Psoas muscle (tissue), 8 donors: ENCODE data around the gene RGS4. TPM values are rescaled to one million over a fixed set of nuclear protein-coding genes. Genes with fewer than 3 reads are reported as not detected.
"Not testable (repeated sequence)": the region's sequence is repeated elsewhere in the genome, so short reads cannot be mapped to it uniquely, and the experiment has no call there.

Experiments used
- ATAC-seq, 4 donors: fragments of 200-7000 bp; cut with Tn5 transposase; one replicate each; pipeline ENCODE4 v1.9.1; 2020; ENCODE audit warnings: moderate library complexity in 3 of 4, mild to moderate bottlenecking in 2 of 4
- DNase-seq, 2 donors: peaks; one replicate each; pipeline ENCODE4 v3.0.0-alpha.2; 2020
- H3K27ac ChIP-seq: fragments of 200-600 bp; one replicate; pipeline ENCODE4 v1.8.0; 2022
- H3K27me3 ChIP-seq, 3 donors: fragments of 200-600 bp in 1 of 3; one replicate each; pipeline versions ENCODE4 v1.6.1 to v1.8.0; 2013 to 2022; ENCODE audit warnings: low read length in 2 of 3, mild to moderate bottlenecking in 2 of 3, moderate library complexity in 1 of 3; ENCODE audit not compliant: insufficient read depth in 3 of 3
- H3K36me3 ChIP-seq, 2 donors: fragments of 200-600 bp in 1 of 2; one replicate each; pipeline versions ENCODE4 v1.6.1 to v1.8.0; 2013 to 2022; ENCODE audit warnings: low read depth in 1 of 2, mild to moderate bottlenecking in 1 of 2, moderate library complexity in 1 of 2; ENCODE audit not compliant: insufficient read depth in 1 of 2
- H3K4me1 ChIP-seq: fragments of 200-600 bp; one replicate; pipeline ENCODE4 v1.8.0; 2022
- H3K4me3 ChIP-seq: fragments of 200-600 bp; one replicate; pipeline ENCODE4 v1.8.0; 2022; ENCODE audit warnings: mild to moderate bottlenecking
- H3K9me3 ChIP-seq: fragments of 200-600 bp; one replicate; pipeline ENCODE4 v1.8.0; 2022
- WGBS, 3 donors: extraction: QIAGEN DNeasy Blood & Tissue Kit; methylation state at CpG; one replicate each; pipeline versions ENCODE4 v1.1.6 to v1.1.7; 2013; 5-methylcytosine and 5-hydroxymethylcytosine counted together
- intact Hi-C, 2 donors: fragments of 100-400 bp; cut with DNase I; formaldehyde crosslinking; loops; one replicate each; pipeline versions ENCODE4 v1.11.0 to v1.14.2; 2022
- polyA plus RNA-seq, 3 donors: library from polyadenylated mRNA; stranded (reverse); fragments of 200-250 nt; gene quantifications; one replicate each; pipeline ENCODE4 v1.2.3, GENCODE V29; 2013
- total RNA-seq, 4 donors: library from RNA; stranded (reverse); fragmentation: NEBNext Ultra II Directional in 2 of 4; extraction: Animal tissue kit (Norgen Biotek cat#: 25700) in 2 of 4; gene quantifications; one replicate each; pipeline versions ENCODE4 v1.2.1 to v1.2.4, GENCODE V29; 2021 to 2023
- TF ChIP-seq, protein P1 (sequence below): fragments of 200-600 bp; IDR thresholded peaks from one replicate; pipeline ENCODE4 v1.8.0; 2022; ENCODE audit warnings: antibody characterized with exemption
- donor health status: healthy with polysubstance abuse.
- donor health status: DM: no; HTN: no; CAD: no; lungs with moderate emphysema.
- donor health status: Bipolar disorder and iron deficiency.
- donor health status: healthy.
- donor health status: DM: yes; HTN: yes; CAD: no.
- donor health status: DM: no; HTN: no; CAD: no.
- donor health status: DM: no; HTN: no; CAD: no.
- donor health status: DM: yes; HTN: yes; CAD: no.

The RGS4 gene
- total and polyA plus RNA-seq, 7 donors, result 0.09 to 0.69 (median 0.20) TPM

DNA sequence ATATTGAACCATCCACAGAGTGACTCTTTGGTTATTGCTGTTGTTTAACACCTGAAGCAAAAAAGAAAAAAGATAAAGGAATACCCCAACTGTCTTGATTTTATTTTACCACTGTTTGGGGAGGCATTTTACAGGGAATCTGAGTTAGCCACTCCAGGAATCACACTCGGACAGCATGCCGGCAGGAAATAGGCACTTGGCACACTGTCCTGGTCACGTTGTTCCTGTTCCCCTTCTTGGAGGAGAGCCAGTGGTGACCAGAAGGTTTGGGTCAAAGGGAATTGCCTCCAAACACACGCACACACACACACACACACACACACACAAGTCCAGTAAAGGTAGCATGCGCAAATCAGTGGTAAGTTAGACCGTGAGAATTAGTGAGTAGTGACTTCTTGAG is 13.8 kb downstream of the RGS4 start:
- DNase-seq, result no peak
- no peak for ATAC-seq
- intact Hi-C loops, result no loop called here
- Histone ChIP-seq H3K27ac (no peak overlapping the region), H3K36me3 (no peaks in the 10 kb centered on the region), H3K4me3 (no peak overlapping the region), H3K9me3 (no peaks in the 10 kb centered on the region), H3K27me3 (no peaks in the 10 kb centered on the region), H3K4me1 (peaks cover 6% of the 10 kb centered on the region)
- 46 to 53% (median 49%) methylated on average over 6 of the region's 6 CpGs for WGBS, 3 donors
- TF ChIP-seq, protein P1, sequence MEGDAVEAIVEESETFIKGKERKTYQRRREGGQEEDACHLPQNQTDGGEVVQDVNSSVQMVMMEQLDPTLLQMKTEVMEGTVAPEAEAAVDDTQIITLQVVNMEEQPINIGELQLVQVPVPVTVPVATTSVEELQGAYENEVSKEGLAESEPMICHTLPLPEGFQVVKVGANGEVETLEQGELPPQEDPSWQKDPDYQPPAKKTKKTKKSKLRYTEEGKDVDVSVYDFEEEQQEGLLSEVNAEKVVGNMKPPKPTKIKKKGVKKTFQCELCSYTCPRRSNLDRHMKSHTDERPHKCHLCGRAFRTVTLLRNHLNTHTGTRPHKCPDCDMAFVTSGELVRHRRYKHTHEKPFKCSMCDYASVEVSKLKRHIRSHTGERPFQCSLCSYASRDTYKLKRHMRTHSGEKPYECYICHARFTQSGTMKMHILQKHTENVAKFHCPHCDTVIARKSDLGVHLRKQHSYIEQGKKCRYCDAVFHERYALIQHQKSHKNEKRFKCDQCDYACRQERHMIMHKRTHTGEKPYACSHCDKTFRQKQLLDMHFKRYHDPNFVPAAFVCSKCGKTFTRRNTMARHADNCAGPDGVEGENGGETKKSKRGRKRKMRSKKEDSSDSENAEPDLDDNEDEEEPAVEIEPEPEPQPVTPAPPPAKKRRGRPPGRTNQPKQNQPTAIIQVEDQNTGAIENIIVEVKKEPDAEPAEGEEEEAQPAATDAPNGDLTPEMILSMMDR, result no peak

DNA sequence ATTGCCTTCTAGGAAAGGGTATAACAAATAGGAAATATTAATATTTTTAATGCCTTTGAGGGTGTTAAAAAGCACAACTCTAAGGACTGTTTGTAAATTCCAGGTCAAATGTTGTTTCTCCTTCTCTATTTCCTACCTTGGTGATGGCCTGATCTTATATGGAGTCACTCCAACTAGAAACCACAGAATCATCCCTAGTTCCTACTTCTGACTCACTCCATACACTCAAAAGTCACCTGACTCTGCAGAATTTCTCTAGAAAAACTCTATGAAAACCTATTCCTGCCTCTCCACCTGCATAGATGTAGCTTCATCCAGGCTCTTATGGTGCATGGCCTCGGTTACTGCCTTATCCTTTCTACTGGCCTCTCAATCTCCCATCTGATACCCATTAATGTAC is 14.5 kb downstream of the RGS4 start:
- TF ChIP-seq, protein P1, result no peak
- H3K27ac ChIP-seq, result no peak overlapping the region
- ATAC-seq (no peak), DNase-seq (no peak)
- no peaks in the 10 kb centered on the region for H3K27me3 ChIP-seq
- H3K4me3 ChIP-seq, result no peak overlapping the region
- intact Hi-C loops, result no loop called here
- WGBS, 3 donors, result 78 to 88% (median 86%) methylated on average over 1 of the region's 1 CpG
- peaks cover 6% of the 10 kb centered on the region for H3K4me1 ChIP-seq
- no peaks in the 10 kb centered on the region for H3K9me3 ChIP-seq
- H3K36me3 ChIP-seq, result no peaks in the 10 kb centered on the region

DNA sequence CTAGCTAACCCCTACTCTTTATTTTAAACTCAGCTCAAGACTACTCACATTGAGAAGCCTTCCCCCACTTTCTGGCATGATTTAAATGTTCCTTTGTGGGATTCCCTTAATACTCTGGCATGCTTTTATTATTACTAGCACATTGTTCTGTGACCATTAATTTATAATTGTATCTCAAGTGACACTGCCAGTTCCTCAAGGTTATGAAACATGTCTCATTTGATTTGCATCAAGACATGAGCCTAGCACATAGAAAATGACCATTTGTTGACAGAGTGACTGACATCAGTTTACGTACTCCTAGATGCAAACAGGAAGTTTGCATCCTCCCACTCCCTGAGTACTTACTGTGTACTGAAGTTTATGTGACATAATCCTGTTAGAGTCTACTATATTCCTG is 15.2 kb downstream of the RGS4 start:
- no peak overlapping the region for H3K4me3 ChIP-seq
- H3K4me1 ChIP-seq, result peaks cover 6% of the 10 kb centered on the region
- TF ChIP-seq, protein P1, result no peak
- DNase-seq (no peak), ATAC-seq (no peak)
- no peaks in the 10 kb centered on the region for H3K36me3 ChIP-seq
- H3K27me3 ChIP-seq, result no peaks in the 10 kb centered on the region
- H3K27ac ChIP-seq, result no peak overlapping the region
- 67 to 90% (median 85%) methylated on average over 1 of the region's 1 CpG for WGBS, 3 donors
- intact Hi-C loops, result no loop called here
- no peaks in the 10 kb centered on the region for H3K9me3 ChIP-seq

DNA sequence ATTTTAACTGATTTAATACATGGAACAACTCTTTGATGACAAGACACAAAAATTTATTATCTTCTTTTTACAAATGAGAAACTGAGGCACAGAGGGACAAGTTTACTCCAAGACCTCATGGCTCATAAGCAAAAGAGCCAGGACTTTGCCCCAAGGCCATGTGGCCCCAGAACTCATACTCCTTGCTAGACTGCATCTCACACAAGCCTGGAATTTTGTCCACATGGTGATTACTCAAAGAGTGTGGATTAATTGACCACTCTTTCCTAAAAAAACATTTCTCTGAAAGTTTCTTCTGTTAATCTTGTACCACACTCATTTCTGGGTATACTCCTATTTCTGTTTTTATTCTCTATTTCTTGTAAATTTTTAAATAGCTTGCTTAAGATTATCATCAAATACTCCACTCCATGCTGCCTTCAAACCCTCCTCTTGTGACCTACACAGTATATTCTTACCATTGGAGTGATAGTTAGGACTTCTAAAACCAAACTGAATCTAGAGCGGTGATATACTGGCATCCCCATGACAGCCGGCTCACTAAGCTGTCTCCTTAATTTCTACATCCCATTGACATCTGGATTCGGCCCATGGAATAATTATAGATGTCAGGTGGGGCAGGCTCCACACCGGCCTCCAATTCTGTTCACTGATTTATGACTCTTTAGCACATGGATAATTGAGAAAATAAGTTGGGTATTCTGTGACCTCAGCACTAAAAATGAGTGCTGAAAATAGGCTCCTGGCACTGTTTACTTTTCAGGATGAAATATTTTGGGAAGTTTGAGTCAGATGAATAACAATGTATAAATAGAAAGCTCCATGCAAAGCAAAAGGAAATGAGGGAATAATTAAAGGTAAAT is 16.1 kb downstream of the RGS4 start:
- 26 to 29% (median 28%) methylated on average over 4 of the region's 4 CpGs for whole genome bisulfite sequencing, 3 donors
- Histone ChIP-seq H3K9me3 (no peaks in the 10 kb centered on the region), H3K4me3 (no peak overlapping the region), H3K27ac (no peak overlapping the region), H3K36me3 (no peaks in the 10 kb centered on the region), H3K4me1 (peaks cover 6% of the 10 kb centered on the region), H3K27me3 (no peaks in the 10 kb centered on the region)
- TF ChIP-seq, protein P1, result no peak
- intact Hi-C loops, result no loop called here
- DNase-seq, result no peak
- ATAC-seq, result peak in 2 of 4 donors; percentile 27 to 34

DNA sequence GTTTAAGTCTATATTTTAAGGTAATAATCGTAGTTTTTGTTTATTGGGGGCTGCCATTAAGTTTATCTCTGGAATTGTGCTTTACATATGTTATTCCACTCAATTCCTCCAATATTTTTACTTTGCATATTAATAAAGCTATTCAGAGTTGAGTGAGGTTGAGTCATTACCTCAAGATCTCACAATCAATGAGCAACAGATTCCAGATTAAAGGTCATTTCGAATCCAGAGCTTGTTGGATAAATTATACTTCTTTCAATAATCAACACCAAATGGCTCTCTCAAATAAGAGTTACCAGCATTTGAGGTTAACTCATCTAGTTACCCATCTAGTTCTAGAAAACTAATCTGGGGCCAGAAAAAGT is 16.7 kb downstream of the RGS4 start:
- DNase-seq (no peak), ATAC-seq (no peak)
- Histone ChIP-seq H3K27ac (no peak overlapping the region), H3K36me3 (no peaks in the 10 kb centered on the region), H3K27me3 (no peaks in the 10 kb centered on the region), H3K4me3 (no peak overlapping the region), H3K9me3 (no peaks in the 10 kb centered on the region), H3K4me1 (peaks cover 6% of the 10 kb centered on the region)
- intact Hi-C loops, result no loop called here
- TF ChIP-seq, protein P1, result no peak
- WGBS, 3 donors, result 58 to 68% (median 63%) methylated on average over 2 of the region's 2 CpGs

DNA sequence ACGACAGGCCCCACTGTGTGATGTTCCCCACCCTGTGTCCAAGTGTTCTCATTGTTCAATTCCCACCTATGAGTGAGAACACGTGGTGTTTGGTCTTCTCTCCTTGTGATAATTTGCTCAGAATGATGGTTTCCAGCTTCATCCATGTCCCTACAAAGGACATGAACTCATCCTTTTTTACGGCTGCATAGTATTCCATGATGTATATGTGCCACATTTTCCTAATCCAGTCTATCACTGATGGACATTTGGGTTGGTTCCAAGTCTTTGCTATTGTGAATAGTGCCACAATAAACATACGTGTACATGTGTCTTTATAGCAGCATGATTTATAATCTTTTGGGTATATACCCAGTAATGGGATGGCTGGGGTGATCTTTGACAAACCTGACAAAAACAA is 20.0 kb downstream of the RGS4 start:
- H3K27ac ChIP-seq, ATAC-seq, H3K9me3 ChIP-seq, H3K4me3 ChIP-seq, H3K27me3 ChIP-seq, H3K4me1 ChIP-seq, DNase-seq, H3K36me3 ChIP-seq, intact Hi-C loops: not testable (repeated sequence)
- 75 to 87% (median 82%) methylated on average over 4 of the region's 4 CpGs for WGBS, 3 donors
